Transverse colon (tissue), 4 donors: ENCODE measurements around the gene PANK4.

Source experiments
- CTCF ChIP-seq, 5 experiments: fragments of 200-600 bp in 3 of 5; fragments of 450-650 bp in 2 of 5; sonication (generic) in 3 of 5; IDR thresholded peaks; 1 replicate in 2 of 5; 2 replicates in 3 of 5; pipeline ENCODE4 v1.5.1; 2016 to 2017; ENCODE audit warnings: antibody characterized with exemption in 5 of 5, inconsistent platforms in 3 of 5, mild to moderate bottlenecking in 2 of 5, moderate library complexity in 1 of 5
- EP300 ChIP-seq: sonication (generic); formaldehyde crosslinking; IDR thresholded peaks from one replicate; pipeline ENCODE4 v1.6.1; 2017; ENCODE audit warnings: antibody characterized with exemption, low read depth
- POLR2A ChIP-seq: fragments of 450-650 bp; IDR thresholded peaks from one replicate; pipeline ENCODE4 v1.6.1; 2016; ENCODE audit warnings: antibody characterized with exemption, mild to moderate bottlenecking, moderate library complexity
- POLR2AphosphoS5 ChIP-seq, 3 donors: sonication (generic); formaldehyde crosslinking; IDR thresholded peaks; one replicate each; pipeline ENCODE4 v1.6.1; 2016; ENCODE audit warnings: antibody characterized with exemption in 3 of 3

DNA sequence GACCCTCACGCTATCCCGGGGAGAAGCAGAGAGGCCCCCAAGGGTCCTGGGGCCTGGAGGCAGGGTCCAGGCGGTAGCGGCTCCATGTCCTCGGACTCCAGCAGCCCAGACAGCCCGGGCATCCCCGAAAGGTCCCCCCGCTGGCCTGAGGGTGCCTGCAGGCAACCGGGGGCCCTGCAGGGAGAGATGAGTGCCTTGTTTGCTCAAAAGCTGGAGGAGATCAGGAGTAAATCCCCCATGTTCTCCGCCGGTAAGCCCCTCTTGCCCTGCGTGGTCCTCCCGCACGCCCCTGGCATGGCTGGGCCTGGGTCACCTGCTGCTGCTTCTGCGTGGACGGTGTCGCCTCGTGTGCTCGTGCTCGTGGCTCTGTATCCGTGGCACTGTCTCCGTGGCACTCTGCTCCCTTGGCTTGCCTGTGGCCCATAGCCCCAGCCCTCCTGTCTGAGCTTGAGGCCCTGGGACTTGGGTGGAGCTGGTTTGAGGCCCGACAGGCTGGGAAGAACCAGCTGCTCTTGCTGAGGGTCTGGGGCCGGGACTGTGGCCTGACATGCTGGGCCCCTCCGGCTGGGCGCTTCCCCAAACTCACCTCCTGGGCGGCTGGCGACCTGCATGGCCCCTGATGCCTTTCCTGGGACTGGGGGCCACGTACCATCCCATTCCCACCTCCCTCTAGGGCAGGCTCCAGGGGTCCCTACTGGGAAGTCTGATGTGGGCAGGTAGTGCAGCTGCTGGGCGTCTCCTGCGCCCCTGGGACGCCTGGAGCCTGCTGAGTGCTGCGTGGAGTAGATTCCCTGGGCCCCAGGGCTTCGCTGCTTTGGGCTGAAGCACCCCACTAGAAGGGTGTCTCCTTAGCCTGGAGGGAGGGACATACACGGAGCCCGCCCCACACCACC, 23.5 kb downstream of the PANK4 start:
- TF ChIP-seq CTCF (IDR thresholded peaks at IDR 0.05) (no peak), POLR2A (no peak), EP300 (no peak), POLR2AphosphoS5 (IDR thresholded peaks at IDR 0.05) (no peak)
